Neutrophil (primary cell): ENCODE measurements around the gene LOXL1.

Experiments used
- H3K27ac ChIP-seq: fragments of 200-600 bp; sonication (generic); 2 replicates; pipeline ENCODE4 v1.5.1; 2016; ENCODE audit warnings: mild to moderate bottlenecking, moderate library complexity
- H3K27me3 ChIP-seq: fragments of 200-600 bp; sonication (generic); 2 replicates; pipeline ENCODE4 v1.6.0; 2016; ENCODE audit warnings: mild to moderate bottlenecking
- H3K36me3 ChIP-seq: fragments of 200-600 bp; sonication (generic); 2 replicates; pipeline ENCODE4 v1.5.1; 2017
- H3K4me1 ChIP-seq, 2 experiments: fragments of 200-600 bp in 1 of 2; sonication (generic) in 1 of 2; 1 replicate in 1 of 2; 2 replicates in 1 of 2; pipeline versions ENCODE4 v1.5.1 to v1.6.1; 2013 to 2016; ENCODE audit warnings: low read depth in 1 of 2, low read length in 1 of 2, mild to moderate bottlenecking in 1 of 2, moderate library complexity in 1 of 2; ENCODE audit not compliant: control insufficient read depth in 1 of 2, insufficient read depth in 1 of 2
- H3K4me3 ChIP-seq, 2 experiments: fragments of 200-600 bp in 1 of 2; sonication (generic) in 1 of 2; 1 replicate in 1 of 2; 2 replicates in 1 of 2; pipeline ENCODE4 v1.5.1; 2013 to 2016; ENCODE audit warnings: low read depth in 1 of 2, low read length in 1 of 2, mild to moderate bottlenecking in 1 of 2, moderate library complexity in 1 of 2
- H3K9me3 ChIP-seq: fragments of 200-600 bp; sonication (generic); 2 replicates; pipeline ENCODE4 v1.5.1; 2016
- CTCF ChIP-seq: fragments of 200-600 bp; sonication (generic); IDR thresholded peaks from 2 replicates; pipeline ENCODE4 v1.5.1; 2016; ENCODE audit warnings: antibody characterized with exemption

The LOXL1 gene

GRCh38 chr15:73885954-73886700 lies 40.1 kb upstream of the LOXL1 start:
- no peaks in the 10 kb centered on the region for H3K36me3 ChIP-seq
- no peak overlapping the region for H3K4me3 ChIP-seq
- H3K4me1 ChIP-seq, result no peaks in the 10 kb centered on the region
- TF ChIP-seq CTCF, result no peak
- no peaks in the 10 kb centered on the region for H3K9me3 ChIP-seq
- H3K27ac ChIP-seq, result no peak overlapping the region
- peaks cover 23% of the 10 kb centered on the region for H3K27me3 ChIP-seq

- H3K9me3 ChIP-seq, result no peaks in the 10 kb centered on the region
- H3K4me3 ChIP-seq, result no peak overlapping the region
- no peaks in the 10 kb centered on the region for H3K4me1 ChIP-seq
- H3K27me3 ChIP-seq, result peaks cover 30% of the 10 kb centered on the region
- H3K27ac ChIP-seq, result no peak overlapping the region
- no peak for TF ChIP-seq CTCF
- no peaks in the 10 kb centered on the region for H3K36me3 ChIP-seq
These were observed 39.4 kb upstream of the LOXL1 start for GRCh38 chr15:73886717-73887345.

DNA sequence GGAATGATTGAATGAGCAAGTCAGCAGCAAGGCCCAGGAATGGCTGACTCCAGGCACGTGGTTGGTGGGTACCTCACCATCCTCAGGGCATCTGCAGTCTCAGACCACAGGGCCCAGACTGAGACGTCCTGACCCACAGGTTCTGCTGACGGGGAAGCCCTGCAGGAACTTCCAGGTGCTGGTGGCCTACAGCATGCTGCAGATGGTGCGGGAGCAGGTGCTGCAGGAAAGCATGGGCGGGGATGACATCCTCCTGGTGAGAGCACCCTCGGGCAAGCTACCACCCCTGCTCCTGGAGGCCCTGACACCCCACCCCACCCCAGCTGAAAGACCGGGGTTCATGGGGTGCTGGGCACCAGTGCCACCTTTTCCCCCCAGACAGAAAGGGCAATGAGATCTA lies 38.8 kb upstream of the LOXL1 start:
- H3K27me3 ChIP-seq, result peaks cover 30% of the 10 kb centered on the region
- H3K27ac ChIP-seq, result no peak overlapping the region
- TF ChIP-seq CTCF, result no peak

DNA sequence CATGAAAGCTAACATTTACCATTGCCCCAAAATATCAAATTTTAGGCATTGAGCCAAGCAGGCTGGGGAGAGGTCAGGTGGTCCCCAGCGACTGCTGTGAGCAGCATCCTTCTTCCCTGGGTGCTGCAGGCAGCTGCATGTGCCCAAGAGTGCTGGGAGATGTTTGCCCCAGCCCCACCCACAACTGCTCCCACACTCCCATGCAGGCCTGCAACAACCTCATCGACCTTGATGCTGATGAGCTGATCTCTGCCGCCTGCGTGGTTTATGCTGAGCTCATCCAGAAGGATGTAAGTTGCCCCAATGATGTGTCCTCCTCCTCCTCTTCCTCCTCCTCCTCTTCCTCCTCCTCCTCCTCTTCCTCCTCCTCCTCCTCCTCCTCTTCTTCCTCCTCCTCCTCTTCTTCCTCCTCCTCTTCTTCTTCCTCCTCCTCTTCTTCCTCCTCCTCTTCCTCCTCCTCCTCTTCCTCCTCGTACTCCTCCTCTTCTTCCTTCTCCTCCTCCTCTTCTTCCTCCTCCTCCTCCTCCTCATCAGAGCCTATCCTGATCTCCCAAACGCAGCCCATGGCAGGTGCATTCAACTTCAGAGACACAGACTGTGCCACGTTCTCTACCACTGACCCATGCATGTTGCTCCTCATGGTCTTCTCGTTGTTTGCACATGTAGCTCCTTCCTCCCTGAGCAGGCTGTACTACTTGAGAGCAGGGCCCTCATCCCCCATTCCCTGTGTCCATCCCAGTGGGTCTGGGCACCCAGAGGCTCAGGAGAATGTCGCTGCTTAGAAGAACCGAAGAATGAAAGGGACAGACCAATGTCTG lies 37.8 kb upstream of the LOXL1 start:
- Histone ChIP-seq H3K27me3 (peaks cover 30% of the 10 kb centered on the region), H3K36me3 (no peaks in the 10 kb centered on the region), H3K9me3 (no peaks in the 10 kb centered on the region), H3K4me1 (no peaks in the 10 kb centered on the region), H3K27ac (no peak overlapping the region), H3K4me3 (no peak overlapping the region)
- no peak for TF ChIP-seq CTCF

More for the DNA sequence above, 38.8 kb upstream of the LOXL1 start:
- Histone ChIP-seq H3K4me3 (no peak overlapping the region), H3K9me3 (no peaks in the 10 kb centered on the region), H3K4me1 (no peaks in the 10 kb centered on the region), H3K36me3 (no peaks in the 10 kb centered on the region)

- no peak for TF ChIP-seq CTCF
These were observed 37.1 kb upstream of the LOXL1 start for GRCh38 chr15:73889053-73889761.

More at GRCh38 chr15:73889053-73889761, 37.1 kb upstream of the LOXL1 start:
- Histone ChIP-seq H3K27ac (no peak overlapping the region), H3K4me1 (no peaks in the 10 kb centered on the region), H3K27me3 (peaks cover 30% of the 10 kb centered on the region), H3K9me3 (no peaks in the 10 kb centered on the region), H3K36me3 (no peaks in the 10 kb centered on the region), H3K4me3 (no peak overlapping the region)
